Measurements from ENCODE around the gene PARD3B.
A peak's percentile ranks its signal among the peaks of the same experiment; 100 is the strongest.

The PARD3B gene

DNA sequence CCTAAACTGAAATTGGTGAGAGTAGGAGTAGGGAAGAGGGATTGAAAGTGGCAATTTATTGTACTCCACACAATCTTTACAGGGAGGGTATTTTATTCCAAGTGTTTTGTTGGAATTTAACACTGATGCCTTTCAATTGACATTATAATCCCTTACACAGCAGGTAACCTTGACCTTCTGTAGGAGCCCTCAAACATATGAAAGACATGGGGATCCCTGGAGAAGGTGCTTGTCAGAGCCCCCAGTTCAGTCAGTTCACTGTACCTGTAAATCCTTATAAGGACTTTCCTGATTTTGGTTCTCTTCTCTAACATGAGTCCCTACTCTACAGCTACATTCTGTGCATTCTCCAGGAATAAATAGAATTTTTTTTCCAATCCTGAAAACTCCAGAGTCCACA, 752.1 kb downstream of the PARD3B start:
- no peaks in the 10 kb centered on the region for H3K9me3 Mint-ChIP-seq
- H3K4me3 Mint-ChIP-seq = no peak overlapping the region
- H3K27ac Mint-ChIP-seq = no peak overlapping the region
- H3K27me3 Mint-ChIP-seq (ENCODE audit: low read depth) = no peaks in the 10 kb centered on the region
- H3K4me1 Mint-ChIP-seq = no peaks in the 10 kb centered on the region
- H3K36me3 Mint-ChIP-seq (ENCODE audit: low read depth) = peaks cover 9% of the 10 kb centered on the region
- TF ChIP-seq, protein P1, sequence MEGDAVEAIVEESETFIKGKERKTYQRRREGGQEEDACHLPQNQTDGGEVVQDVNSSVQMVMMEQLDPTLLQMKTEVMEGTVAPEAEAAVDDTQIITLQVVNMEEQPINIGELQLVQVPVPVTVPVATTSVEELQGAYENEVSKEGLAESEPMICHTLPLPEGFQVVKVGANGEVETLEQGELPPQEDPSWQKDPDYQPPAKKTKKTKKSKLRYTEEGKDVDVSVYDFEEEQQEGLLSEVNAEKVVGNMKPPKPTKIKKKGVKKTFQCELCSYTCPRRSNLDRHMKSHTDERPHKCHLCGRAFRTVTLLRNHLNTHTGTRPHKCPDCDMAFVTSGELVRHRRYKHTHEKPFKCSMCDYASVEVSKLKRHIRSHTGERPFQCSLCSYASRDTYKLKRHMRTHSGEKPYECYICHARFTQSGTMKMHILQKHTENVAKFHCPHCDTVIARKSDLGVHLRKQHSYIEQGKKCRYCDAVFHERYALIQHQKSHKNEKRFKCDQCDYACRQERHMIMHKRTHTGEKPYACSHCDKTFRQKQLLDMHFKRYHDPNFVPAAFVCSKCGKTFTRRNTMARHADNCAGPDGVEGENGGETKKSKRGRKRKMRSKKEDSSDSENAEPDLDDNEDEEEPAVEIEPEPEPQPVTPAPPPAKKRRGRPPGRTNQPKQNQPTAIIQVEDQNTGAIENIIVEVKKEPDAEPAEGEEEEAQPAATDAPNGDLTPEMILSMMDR (IDR thresholded peaks at IDR 0.05; ENCODE audit: unreplicated experiment in 3 of 3) = no peak

DNA sequence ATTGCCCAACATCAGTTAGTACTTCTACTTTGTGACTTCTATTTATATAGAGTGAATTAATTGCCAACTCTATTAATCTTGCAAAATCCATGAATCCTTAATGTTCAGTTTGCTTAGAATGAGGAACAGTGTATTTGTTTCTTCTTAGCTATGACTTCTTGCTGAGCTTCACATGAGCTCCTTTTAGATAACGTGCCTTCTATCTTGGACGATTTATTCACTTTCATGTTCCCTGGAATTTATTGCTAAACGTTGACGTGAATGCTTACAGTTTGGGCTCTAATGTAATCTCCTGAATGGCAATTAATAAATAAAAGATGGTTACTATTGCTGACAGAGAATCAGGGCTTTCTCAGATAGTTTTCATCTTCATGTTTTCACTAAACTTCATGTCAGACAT, 752.6 kb downstream of the PARD3B start:
- Mint-ChIP-seq H3K9me3 (no peaks in the 10 kb centered on the region), H3K27ac (no peak overlapping the region), H3K36me3 (ENCODE audit: low read depth) (peaks cover 7% of the 10 kb centered on the region), H3K4me1 (no peaks in the 10 kb centered on the region), H3K27me3 (ENCODE audit: low read depth) (no peaks in the 10 kb centered on the region), H3K4me3 (no peak overlapping the region)
- TF ChIP-seq, protein P1 (IDR thresholded peaks at IDR 0.05; ENCODE audit: unreplicated experiment in 3 of 3) = no peak

DNA sequence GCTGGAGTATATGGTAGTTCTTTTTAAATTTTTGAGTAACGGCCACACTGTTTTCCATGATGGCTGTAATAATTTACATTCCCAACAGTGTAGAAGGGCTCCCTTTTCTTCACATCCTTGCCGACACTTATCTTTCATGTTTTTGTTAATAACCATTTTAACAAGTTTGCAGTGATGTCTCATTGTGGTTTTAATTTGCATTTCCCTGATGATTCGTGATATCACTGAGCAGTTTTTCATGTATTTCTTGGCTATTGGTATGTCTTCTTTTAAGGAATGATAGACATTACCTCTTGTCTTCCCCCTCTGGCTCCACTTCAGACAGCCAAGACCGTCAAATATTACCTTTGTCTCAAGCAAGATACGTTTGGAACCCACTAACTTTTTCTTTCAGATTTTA, 765.9 kb downstream of the PARD3B start:
- Mint-ChIP-seq H3K9me3 (no peaks in the 10 kb centered on the region), H3K27ac (no peak overlapping the region), H3K36me3 (ENCODE audit: low read depth) (peaks cover 4% of the 10 kb centered on the region), H3K4me1 (peaks cover 4% of the 10 kb centered on the region), H3K27me3 (ENCODE audit: low read depth) (no peaks in the 10 kb centered on the region), H3K4me3 (no peak overlapping the region)
- TF ChIP-seq, protein P1 (IDR thresholded peaks at IDR 0.05; ENCODE audit: unreplicated experiment in 3 of 3) = no peak

DNA sequence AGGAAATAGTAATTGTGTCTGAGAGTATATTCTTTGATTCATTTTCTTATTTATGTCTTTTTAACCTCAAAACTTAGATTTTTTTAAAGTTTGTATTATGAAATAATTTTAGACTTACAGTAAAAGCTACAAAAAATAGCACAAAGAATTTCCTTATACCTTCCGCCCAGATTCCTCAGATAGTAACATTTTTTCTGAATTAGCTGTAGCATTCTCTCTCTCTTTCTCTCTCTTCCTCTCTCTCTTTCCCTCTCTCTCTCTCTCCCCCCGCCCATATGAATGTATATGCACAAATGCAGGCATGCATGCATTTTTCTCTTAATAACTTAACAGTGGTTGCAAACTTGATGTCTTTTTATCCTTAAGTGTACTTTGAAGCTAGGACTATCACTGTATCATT, 776.0 kb downstream of the PARD3B start:
- Mint-ChIP-seq H3K36me3 (ENCODE audit: low read depth) (peaks cover 22% of the 10 kb centered on the region), H3K9me3 (peaks cover 2% of the 10 kb centered on the region), H3K4me3 (no peak overlapping the region), H3K4me1 (no peaks in the 10 kb centered on the region), H3K27ac (peak overlapping the region in 1 of 3 experiments; percentile 4), H3K27me3 (ENCODE audit: low read depth) (no peaks in the 10 kb centered on the region)
- TF ChIP-seq, protein P1 (IDR thresholded peaks at IDR 0.05; ENCODE audit: unreplicated experiment in 3 of 3) = no peak

DNA sequence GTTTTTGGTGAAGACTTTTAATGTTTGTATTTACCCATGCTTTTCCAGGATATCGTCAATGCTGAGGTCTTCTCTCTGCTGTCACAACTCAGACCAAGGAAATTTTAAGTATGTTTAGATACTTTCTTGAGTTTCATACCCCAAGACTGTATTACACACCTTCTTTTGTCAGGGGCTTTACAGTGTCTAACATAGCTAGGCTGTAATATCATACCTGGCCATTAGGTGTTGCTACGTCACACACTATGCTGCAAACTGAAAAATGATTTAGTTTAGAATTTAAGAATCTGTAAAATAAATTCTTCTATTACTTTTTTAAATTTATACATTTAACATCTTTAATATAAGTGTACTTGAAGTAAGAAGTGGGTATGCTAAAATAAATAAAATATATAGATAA, 778.7 kb downstream of the PARD3B start:
- no peaks in the 10 kb centered on the region for H3K27me3 Mint-ChIP-seq (ENCODE audit: low read depth)
- TF ChIP-seq, protein P1 (IDR thresholded peaks at IDR 0.05; ENCODE audit: unreplicated experiment in 3 of 3) = peak in 2 of 3 experiments; percentile 17 to 19

DNA sequence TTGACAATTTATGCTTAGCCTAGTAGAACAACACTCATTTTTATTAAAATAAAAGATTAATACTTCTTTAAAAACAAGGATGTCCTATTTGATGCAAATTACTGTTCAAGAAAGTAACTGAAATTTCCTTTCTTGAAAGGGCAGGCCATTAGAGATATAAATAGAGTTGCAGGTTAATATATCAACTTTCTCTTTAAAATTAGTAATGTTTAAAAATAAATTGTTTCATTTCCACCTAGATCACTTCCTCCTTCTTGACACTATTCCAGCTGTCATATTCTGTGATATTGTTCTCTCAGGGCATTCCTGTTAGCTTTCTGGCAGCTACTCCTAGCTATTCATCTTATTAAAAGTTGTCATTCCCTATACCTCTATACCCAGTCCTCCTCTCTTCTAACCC, 779.1 kb downstream of the PARD3B start:
- TF ChIP-seq, protein P1 (IDR thresholded peaks at IDR 0.05; ENCODE audit: unreplicated experiment in 3 of 3) = no peak
- H3K4me3 Mint-ChIP-seq = no peak overlapping the region
- H3K4me1 Mint-ChIP-seq = no peaks in the 10 kb centered on the region
- H3K36me3 Mint-ChIP-seq (ENCODE audit: low read depth) = peaks cover 18% of the 10 kb centered on the region
- H3K27me3 Mint-ChIP-seq (ENCODE audit: low read depth) = no peaks in the 10 kb centered on the region
- H3K27ac Mint-ChIP-seq = no peak overlapping the region
- H3K9me3 Mint-ChIP-seq = peaks cover 2% of the 10 kb centered on the region

More for the DNA sequence above, 778.7 kb downstream of the PARD3B start:
- Mint-ChIP-seq H3K36me3 (ENCODE audit: low read depth) (peaks cover 20% of the 10 kb centered on the region), H3K4me1 (no peaks in the 10 kb centered on the region), H3K27ac (no peak overlapping the region), H3K9me3 (peaks cover 2% of the 10 kb centered on the region), H3K4me3 (no peak overlapping the region)

All from nephron (organoid).